T47D (cell line): Measurements from ENCODE around the gene GALNT17.

Experiments used
- DNase-seq, 2 experiments: peaks; one replicate each; pipeline versions ENCODE4 v3.0.0 to v3.0.0-alpha.2; 2011 to 2012; ENCODE audit warnings: low read depth in 1 of 2, low spot score in 1 of 2
- JUND ChIP-seq: IDR thresholded peaks from 2 replicates; pipeline ENCODE4 v1.6.1; 2012; ENCODE audit warnings: low read depth
- in situ Hi-C: cut with HindIII; loops from 2 replicates; pipeline ENCODE4 v1.10.0; 2016; ENCODE audit warnings: low sequenced_read_pairs, low pct_unique_long_range_greater_than_20kb

The GALNT17 gene

GRCh38 chr7:71377469-71377868 is 245.5 kb downstream of the GALNT17 start:
- TF ChIP-seq JUND = no peak
- in situ Hi-C loops = no loop called here
- DNase-seq = no peak

GRCh38 chr7:71384094-71384493 is 252.2 kb downstream of the GALNT17 start:
- DNase-seq = no peak
- no peak for TF ChIP-seq JUND
- in situ Hi-C loops = no loop called here

DNA sequence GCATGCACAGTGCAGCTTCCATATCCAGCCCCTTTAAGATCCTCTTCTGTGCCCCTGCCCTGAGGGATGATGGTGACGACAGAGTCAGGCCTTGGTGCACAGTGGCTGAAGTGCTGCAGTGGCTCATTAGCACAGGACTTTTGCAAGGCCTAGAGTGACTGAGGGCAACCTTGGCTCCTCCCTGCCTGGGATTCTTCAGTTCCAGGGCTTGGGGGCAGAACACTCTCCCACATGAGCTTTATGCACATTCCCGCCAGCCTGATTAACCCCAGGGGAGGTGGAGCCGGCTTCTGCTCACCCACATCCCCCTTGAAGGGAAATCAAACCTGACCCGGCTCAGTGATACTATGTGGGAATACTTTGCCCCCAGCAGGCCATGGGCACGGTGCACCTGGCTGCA is 253.4 kb downstream of the GALNT17 start:
- no peak for TF ChIP-seq JUND
- in situ Hi-C loops = no loop called here
- no peak for DNase-seq

GRCh38 chr7:71386152-71386785 is 254.3 kb downstream of the GALNT17 start:
- TF ChIP-seq JUND = no peak
- DNase-seq = no peak
- in situ Hi-C loops = no loop called here

DNA sequence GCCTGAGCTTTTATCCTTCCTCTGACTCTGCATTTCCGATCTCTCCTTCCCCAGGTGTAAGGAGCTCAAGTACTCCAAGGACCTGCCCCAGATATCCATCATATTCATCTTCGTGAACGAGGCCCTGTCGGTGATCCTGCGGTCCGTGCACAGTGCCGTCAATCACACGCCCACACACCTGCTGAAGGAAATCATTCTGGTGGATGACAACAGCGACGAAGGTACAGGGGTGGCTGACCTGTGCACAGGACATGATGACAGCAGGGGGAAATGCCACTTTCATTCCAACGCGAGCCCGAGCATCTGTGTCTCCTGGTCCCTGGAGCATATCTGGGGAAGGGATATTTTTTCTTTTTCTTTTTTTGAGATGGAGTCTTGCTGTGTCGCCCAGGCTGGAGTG is 256.2 kb downstream of the GALNT17 start:
- DNase-seq = no peak
- in situ Hi-C loops = no loop called here
- no peak for TF ChIP-seq JUND

- no peak for DNase-seq
- TF ChIP-seq JUND = no peak
- in situ Hi-C loops = no loop called here
Observed at GRCh38 chr7:71389976-71390375, 258.0 kb downstream of the GALNT17 start.

DNA sequence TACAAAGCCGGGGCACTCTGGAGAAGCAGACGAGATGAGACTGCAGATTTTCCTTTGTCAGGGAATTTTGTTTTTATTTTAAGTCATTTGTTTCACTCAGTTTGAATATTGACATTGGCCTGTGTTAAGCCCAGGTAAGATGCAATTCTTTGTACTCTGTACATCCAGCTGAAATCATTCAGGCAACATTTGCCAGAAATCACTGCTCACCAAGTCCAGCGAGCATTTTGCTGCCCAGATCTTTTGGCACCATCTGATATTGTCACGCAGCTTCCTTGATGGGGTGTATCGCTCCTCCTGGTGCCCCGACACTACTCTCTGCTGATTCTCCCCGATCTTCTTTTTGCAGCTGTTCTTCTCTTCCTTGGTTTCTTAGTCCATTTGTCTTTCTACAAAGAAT is 261.7 kb downstream of the GALNT17 start:
- DNase-seq = no peak
- in situ Hi-C loops = no loop called here
- no peak for TF ChIP-seq JUND

- no peak for TF ChIP-seq JUND
- no peak for DNase-seq
- in situ Hi-C loops = no loop called here
Observed at GRCh38 chr7:71402684-71403083, 270.7 kb downstream of the GALNT17 start.

DNA sequence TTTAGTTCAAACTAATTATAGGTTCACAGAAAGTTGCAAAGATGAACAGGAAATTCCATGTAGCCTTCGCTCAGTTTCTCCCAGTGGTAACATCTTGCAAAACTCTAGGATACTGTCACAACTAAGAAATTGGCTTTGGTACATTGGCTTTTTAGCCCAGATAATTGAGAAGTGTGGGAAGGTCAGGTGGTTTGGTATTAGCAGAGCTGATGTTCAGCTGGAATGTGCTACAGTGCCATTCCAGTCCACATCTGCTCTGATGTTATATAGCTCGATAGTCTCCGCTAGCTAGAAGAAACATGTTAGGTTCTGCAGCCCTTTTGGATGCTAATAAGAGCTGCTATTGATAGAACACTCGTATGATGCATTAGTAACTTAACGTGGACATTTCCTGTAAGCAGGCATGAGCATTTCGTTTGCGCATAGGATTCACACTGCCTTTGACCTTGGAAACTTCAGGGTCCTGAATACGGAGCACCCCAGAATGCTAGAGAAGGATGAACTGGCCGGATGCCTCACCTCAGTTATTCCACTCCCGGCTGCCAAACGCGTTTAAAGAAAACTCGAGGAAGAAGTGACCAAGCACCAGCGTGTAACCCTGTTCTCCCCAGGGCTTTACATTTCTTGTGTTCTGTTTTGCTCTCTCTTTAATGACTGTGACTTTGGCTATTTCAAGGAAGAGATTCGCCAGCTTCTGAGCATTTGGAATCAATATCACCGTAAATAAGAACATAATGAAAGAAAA is 271.4 kb downstream of the GALNT17 start:
- DNase-seq = no peak
- TF ChIP-seq JUND = no peak
- in situ Hi-C loops = no loop called here

DNA sequence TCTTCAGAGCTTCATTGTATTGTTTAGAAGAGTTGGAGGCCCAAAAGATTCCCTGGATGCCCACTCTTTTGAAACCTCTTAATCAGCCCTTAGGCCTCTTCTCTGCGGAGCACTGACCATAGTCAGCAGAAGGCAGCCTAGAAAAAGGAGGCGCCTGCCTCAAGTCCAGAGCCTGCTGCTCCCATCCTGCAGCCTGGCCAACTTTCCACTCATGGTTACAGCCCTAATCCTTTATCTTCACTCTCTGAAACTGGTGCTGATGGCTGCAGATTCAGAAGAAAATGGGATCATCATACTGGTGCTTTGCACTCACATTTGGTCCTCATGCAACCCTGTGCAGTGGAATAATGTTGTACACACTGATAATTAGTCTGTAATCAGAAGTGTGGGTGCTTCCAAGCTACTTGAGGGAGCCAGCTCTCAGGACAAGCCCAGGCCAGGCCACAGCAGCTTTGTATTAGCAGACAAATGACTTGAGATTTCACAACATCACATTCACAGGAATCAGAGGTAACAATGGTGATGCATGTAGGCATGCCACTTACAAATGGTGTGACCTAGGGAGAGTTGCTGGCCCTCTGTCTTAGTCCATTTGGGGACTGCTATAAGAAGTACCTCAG is 272.9 kb downstream of the GALNT17 start:
- in situ Hi-C loops = no loop called here
- DNase-seq = no peak
- no peak for TF ChIP-seq JUND

DNA sequence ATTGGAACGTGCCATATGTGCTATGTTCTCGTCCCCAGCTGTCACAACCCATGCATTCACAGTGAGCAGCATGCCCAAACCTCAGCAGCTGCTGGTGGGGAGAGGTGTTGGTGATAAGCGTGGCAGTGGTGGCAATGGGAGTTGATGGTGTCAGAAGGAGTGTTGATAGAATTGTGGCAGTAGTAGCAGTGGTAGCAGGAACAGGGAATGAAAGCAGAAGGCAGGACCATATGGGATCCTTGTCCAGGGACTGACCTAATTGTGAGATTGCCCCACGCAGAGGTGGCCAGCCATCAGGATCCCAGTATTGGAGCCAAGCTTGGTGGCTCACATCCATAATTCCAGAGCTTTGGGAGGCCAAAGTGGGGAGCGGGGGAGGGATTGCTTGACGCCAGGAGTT is 276.3 kb downstream of the GALNT17 start:
- in situ Hi-C loops = no loop called here
- TF ChIP-seq JUND = no peak
- no peak for DNase-seq

- in situ Hi-C loops = no loop called here
- TF ChIP-seq JUND = no peak
- DNase-seq = no peak
Observed at GRCh38 chr7:71409550-71410157, 277.7 kb downstream of the GALNT17 start.

DNA sequence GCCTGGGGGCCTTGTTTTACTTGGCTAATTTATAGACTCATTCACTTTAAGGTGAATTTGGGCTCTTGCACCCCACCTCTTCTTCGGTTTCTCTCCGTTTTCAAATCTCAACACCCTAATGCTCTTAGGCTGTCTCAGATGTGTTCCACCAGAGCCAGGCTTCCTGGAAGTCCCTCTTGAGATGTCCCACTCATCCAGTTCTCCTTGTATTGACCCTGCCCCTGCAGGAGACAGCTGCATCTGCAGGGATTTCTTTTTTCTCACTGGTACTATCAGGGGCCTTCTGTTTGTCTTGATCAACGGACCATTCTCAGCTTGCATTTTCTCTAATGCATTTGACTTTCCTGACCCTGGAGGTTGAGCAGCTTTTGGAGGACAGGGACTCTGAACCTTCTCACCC is 279.5 kb downstream of the GALNT17 start:
- no peak for TF ChIP-seq JUND
- no peak for DNase-seq
- in situ Hi-C loops = no loop called here

DNA sequence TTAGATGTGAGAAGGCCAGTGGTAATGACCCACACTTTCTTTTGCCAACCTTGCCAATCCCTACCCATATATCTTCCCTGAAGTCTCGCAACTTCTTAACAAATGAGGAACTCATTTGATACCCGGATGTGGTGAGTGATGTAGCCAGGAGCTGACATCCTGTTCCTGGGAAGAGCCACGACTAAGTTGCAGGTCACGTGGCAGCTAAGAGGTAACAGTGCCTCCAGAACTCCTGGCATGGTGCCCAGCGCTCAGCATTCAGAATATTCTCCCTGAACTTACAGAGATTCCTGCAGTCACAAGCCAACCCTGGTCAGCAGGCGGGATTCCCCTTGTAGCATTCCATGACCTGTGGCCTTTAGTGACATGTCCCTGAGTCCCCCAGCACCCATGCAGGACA is 282.5 kb downstream of the GALNT17 start:
- no peak for TF ChIP-seq JUND
- in situ Hi-C loops = no loop called here
- peak in 1 of 2 experiments; percentile 35 for DNase-seq
